ENCODE data around the gene OBP2B.

The OBP2B gene

DNA sequence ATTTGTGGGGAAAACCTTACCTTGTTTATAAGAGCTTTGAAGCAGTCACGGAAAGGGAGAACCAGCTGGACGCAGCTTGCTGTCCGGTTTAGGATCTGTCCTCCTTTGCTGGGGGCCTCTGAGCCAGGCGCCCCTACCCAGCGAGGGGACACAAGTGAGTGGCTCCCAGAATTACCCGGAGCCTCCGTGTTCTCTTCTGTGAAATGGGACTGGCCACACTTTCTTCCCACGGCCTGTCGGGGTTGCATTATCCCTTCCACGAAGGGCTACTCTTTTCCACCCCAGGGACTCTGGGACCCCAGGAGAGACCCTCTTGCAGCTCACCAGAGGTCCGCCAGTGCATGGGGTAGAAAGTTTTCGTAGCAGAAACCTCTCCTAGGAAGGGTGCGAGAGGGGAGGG, 44.9 kb downstream of the OBP2B start:
- FAIRE-seq = no peak

DNA sequence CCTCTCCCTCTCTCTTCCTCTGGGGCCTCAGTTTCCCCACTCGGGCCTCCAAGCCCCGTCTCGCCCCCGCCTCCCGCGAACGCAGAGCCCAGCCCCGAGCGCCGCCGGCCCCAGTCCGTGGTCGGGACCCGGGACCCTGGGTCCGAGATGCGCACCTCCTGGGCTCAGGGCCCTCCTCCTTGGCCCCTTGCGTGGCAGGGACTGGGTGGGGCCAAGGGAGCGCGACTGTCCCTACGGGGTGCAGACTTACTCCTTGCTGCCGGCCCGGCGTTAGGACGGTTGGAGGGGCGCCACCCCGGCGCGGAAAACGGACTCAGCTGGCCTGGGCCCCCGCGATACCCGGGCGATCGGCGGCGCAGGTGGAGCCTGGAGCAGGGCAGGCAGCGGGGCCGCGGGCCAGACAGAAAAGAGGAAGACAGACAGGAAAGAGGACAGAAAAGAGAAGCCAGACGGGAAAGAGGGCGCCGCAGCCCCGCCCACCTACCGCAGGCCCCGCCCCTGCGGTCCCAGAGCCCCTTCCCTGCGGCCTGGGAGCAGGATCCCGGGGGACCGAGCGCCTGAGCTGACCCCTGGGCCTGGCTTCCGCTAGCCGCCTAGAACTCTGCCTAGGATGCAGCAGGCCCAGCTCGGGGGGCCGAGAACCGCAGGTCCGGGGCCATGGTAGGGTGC, 45.4 kb downstream of the OBP2B start, which contains the start of gene GBGT1:
GBGT1 (minus strand) TSS at position 411 of the 669 bp plus-strand sequence. CDS start 1,502 bp downstream, outside the sequence.
- FAIRE-seq = no peak

DNA sequence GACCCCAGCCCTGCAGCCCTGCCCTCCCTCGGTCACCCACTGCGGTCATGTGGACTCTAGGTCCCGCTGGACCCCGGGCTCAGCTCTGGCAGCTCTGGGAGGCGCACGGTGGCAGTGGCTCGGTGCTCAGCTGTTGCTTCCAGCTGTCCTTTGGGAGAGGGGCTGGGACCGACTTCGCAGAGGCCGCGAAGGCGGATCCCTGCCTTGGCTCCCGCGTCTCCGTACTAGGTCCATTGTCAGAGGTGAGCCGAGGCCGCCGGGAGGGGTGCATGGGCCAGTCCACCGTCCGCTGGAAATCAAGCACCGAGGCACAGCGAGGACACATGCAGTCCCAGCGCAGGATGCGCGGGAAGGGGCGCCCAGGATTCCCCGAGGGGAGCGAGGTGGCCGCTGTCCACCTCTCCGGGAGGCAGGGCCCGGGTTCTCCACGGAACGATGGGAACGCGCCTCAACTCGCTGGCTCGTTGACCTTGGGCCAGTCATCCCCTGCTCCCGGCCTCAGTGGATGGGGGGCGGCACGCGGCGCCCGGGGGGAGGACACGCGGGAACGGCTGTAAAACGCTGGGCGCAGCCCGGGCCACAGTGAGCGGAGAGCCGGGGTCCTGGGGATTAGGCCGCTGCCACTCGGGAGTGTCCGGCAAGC, 46.1 kb downstream of the OBP2B start:
- no peak for FAIRE-seq

DNA sequence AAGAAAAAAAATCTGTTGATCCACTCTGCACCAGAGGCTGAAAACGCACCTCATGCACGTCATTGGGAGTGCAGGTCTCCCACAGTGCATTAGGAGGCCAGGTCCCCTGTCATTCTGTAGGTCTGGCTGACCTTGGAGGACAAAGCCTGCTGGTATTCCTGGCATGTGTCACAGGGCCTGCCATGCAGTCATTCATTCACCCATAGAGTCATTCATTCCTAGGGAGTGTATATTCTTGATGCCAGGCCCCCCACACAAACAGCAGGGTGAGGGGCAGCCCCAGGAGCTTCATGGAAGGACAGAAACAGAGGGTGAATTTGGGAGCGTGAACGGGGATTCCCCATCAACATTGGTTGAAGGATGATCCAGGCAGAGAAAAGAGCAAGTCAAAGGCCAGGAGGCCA, 47.5 kb downstream of the OBP2B start:
- FAIRE-seq = no peak

DNA sequence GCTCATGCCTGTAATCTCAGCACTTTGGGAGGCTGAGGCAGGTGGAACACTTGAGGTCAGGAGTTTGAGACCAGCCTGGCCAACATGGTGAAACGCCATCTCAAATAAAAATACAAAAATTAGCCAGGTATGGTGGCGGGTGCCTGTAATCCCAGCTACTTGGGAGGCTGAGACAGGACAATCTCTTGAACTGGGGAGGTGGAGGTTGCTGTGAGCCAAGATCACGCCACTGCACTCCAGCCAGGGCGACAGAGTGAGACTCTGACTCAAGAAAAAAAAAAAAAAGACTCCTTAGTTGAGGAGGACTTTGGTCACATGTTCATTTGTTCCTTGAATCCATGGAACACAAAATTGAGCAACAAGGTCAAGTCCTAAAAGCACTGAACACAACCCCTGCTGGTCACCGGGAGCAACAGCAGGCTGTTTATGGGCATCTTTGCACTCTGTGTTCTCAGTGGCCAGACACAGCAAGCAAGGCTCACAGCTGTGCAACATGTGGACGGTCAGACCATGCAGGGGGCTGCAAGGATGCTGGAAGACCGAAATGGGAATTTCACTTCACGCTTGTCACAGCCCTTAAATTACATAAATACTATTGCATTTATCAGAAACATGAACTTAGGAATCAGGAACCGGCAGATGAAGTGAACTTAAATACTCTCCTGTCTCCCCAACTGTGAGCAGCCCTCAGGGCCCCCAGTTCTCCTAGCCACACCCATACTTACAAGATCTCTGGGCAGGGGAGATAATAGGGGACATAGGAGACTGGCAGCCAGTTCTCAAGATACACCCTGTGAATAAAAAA, 48.1 kb downstream of the OBP2B start:
- peak; percentile 83 for FAIRE-seq

DNA sequence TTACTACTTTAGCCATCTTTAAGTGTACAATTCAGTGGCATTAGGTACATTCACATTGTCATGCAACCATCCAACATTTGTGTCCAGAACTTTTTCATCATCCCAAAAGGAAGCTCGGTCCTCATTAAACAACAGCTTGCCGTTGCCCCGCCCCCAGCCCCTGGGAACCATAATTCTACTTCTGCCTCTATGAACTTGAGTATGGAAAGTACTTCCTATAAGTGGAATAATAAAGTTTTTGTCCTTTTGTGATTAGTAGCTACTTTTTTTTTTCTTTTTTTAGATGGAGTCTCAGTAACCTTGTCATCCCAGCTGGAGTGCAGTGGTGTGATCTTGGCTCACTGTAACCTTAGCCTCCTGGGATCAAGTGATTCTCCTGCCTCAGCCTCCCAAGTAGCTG, 50.4 kb downstream of the OBP2B start:
- no peak for FAIRE-seq

All from G401.6 (cell line).